HCT116 (cell line): ENCODE results near the gene TWNK. TPM values are rescaled to one million over a fixed set of nuclear protein-coding genes. Genes with fewer than 3 reads are reported as not detected.
A peak's percentile ranks its signal among the peaks of the same experiment; 100 is the strongest.

Source experiments
- ATAC-seq: fragments of 200-7000 bp; cut with Tn5 transposase; 2 replicates; pipeline ENCODE4 v1.9.1; 2020; ENCODE audit warnings: mild to moderate bottlenecking, moderate library complexity
- BruUV-seq: library from RNA; stranded (reverse); fragments of 400-500 nt; replicated peaks from 2 replicates; lab custom pipeline; 2021; lab: Mats Ljungman, UMichigan
- CTCF ChIA-PET: fragments of 300-600 bp; sonication (Branson Sonifier 250); formaldehyde crosslinking; loops from one replicate; lab custom pipeline; 2021; ENCODE audit warnings: antibody characterized with exemption; lab: Charles Lee
- POLR2A ChIA-PET: fragments of 300-600, 350-600 bp; sonication (Branson Sonifier 250); formaldehyde crosslinking; loops from one replicate; lab custom pipeline; 2021; ENCODE audit warnings: antibody characterized with exemption; lab: Charles Lee
- RAD21 ChIA-PET, 2 experiments: fragments of 300-600 bp; sonication (Branson Sonifier 250); formaldehyde crosslinking; loops; one replicate each; lab custom pipeline; 2023; ENCODE audit warnings: low total read pairs in 2 of 2; ENCODE audit not compliant: uncharacterized antibody in 2 of 2, unreplicated experiment in 2 of 2, low non-redundant PET in 1 of 2; lab: Charles Lee
- DNase-seq: peaks from one replicate; pipeline ENCODE4 v3.0.0-alpha.2; 2010; ENCODE audit warnings: low read depth, low spot score
- H2AFZ ChIP-seq: fragments of 200-600 bp; shearing (Covaris generic), sonication (generic); 2 replicates; pipeline ENCODE4 v1.6.1; 2017; ENCODE audit warnings: low read depth, mixed run types, mixed read lengths, antibody characterized with exemption, low read length; ENCODE audit not compliant: poor library complexity, severe bottlenecking
- H3K27ac ChIP-seq: 2 replicates; pipeline ENCODE4 v1.5.1; 2012; ENCODE audit warnings: low read depth, low read length
- H3K27me3 ChIP-seq: fragments of 200-600 bp; sonication (generic); 2 replicates; pipeline ENCODE4 v1.6.1; 2016; ENCODE audit warnings: mixed run types, low read length, mixed read lengths; ENCODE audit not compliant: insufficient read depth
- H3K36me3 ChIP-seq, 2 experiments: fragments of 200-500 bp in 1 of 2; fragments of 200-600 bp in 1 of 2; sonication (Bioruptor generic) in 1 of 2; sonication (generic) in 1 of 2; 2 replicates each; pipeline versions ENCODE4 v1.5.1 to v1.6.1; 2014 to 2016; ENCODE audit warnings: low read length in 2 of 2, inconsistent platforms in 1 of 2, mixed read lengths in 1 of 2, mixed run types in 1 of 2; ENCODE audit not compliant: insufficient read depth in 2 of 2, control insufficient read depth in 1 of 2
- H3K4me1 ChIP-seq, 2 experiments: fragments of 200-600 bp in 1 of 2; sonication (generic) in 1 of 2; 2 replicates each; pipeline versions ENCODE4 v1.5.1 to v1.6.1; 2012 to 2017; ENCODE audit warnings: low read length in 2 of 2, inconsistent platforms in 1 of 2, mild to moderate bottlenecking in 1 of 2, mixed read lengths in 1 of 2, mixed run types in 1 of 2, moderate library complexity in 1 of 2; ENCODE audit not compliant: insufficient read depth in 2 of 2, control insufficient read depth in 1 of 2
- H3K4me2 ChIP-seq: fragments of 200-600 bp; sonication (generic); 2 replicates; pipeline ENCODE4 v1.6.1; 2017; ENCODE audit warnings: mixed run types, low read length, mixed read lengths
- H3K4me3 ChIP-seq, 2 experiments: fragments of 200-600 bp in 1 of 2; sonication (generic) in 1 of 2; replicated peaks in 1 of 2; 2 replicates each; pipeline ENCODE4 v1.5.1; 2011 to 2016; ENCODE audit warnings: low read length in 2 of 2, control low read depth in 1 of 2, low read depth in 1 of 2, mild to moderate bottlenecking in 1 of 2, mixed read lengths in 1 of 2, mixed run types in 1 of 2
- H3K79me2 ChIP-seq: fragments of 200-600 bp; sonication (generic); 2 replicates; pipeline ENCODE4 v1.6.1; 2017; ENCODE audit warnings: mild to moderate bottlenecking, mixed run types, low read length, moderate library complexity, mixed read lengths; ENCODE audit not compliant: insufficient read depth
- H3K9ac ChIP-seq: fragments of 200-600 bp; sonication (generic); 2 replicates; pipeline ENCODE4 v1.6.1; 2016; ENCODE audit warnings: low read length, mixed read lengths
- H3K9me2 ChIP-seq: fragments of 200-600 bp; sonication (generic), shearing (Covaris generic); 2 replicates; pipeline ENCODE4 v1.6.1; 2017; ENCODE audit warnings: mixed run types, mild to moderate bottlenecking, moderate library complexity; ENCODE audit not compliant: insufficient read depth
- H3K9me3 ChIP-seq, 2 experiments: fragments of 200-500 bp in 1 of 2; fragments of 200-600 bp in 1 of 2; sonication (Bioruptor generic) in 1 of 2; sonication (generic) in 1 of 2; 2 replicates each; pipeline ENCODE4 v1.6.1; 2014 to 2017; ENCODE audit warnings: low read length in 2 of 2, mixed read lengths in 2 of 2, inconsistent platforms in 1 of 2, low read depth in 1 of 2, mild to moderate bottlenecking in 1 of 2, mixed run types in 1 of 2, moderate library complexity in 1 of 2; ENCODE audit not compliant: control insufficient read depth in 1 of 2, insufficient read depth in 1 of 2
- H4K20me1 ChIP-seq: fragments of 200-600 bp; sonication (generic), shearing (Covaris generic); 2 replicates; pipeline ENCODE4 v1.6.1; 2017; ENCODE audit warnings: mixed run types, mild to moderate bottlenecking, moderate library complexity; ENCODE audit not compliant: insufficient read depth
- EZH2phosphoT487 ChIP-seq: fragments of 200-600 bp; IDR thresholded peaks from 2 replicates; pipeline ENCODE4 v1.6.1; 2018; ENCODE audit warnings: antibody characterized with exemption, borderline replicate concordance
- POLR2AphosphoS5 ChIP-seq: IDR thresholded peaks from 2 replicates; pipeline ENCODE4 v1.6.1; 2011; ENCODE audit warnings: mild to moderate bottlenecking, low read depth, low read length, moderate library complexity
- SP1 ChIP-seq: IDR thresholded peaks from 2 replicates; pipeline ENCODE4 v1.6.1; 2012; ENCODE audit warnings: low read depth
- SRF ChIP-seq: IDR thresholded peaks from 2 replicates; pipeline ENCODE4 v1.6.1; 2012; ENCODE audit warnings: low read depth
- TCF7L2 ChIP-seq: IDR thresholded peaks from 2 replicates; pipeline ENCODE4 v1.7.0; 2011; ENCODE audit warnings: borderline replicate concordance, inconsistent platforms; ENCODE audit not compliant: insufficient read depth, insufficient read length; ENCODE audit errors: extremely low read depth
- intact Hi-C: fragments of 100-400 bp; cut with micrococcal nuclease; formaldehyde crosslinking; loops from 2 replicates; pipeline ENCODE4 v1.10.0; 2022
- total RNA-seq: library from RNA; stranded (reverse); gene quantifications from one replicate; pipeline ENCODE4 v1.2.1, GENCODE V29; 2021; ENCODE audit not compliant: unreplicated experiment
- TF ChIP-seq, protein P1 (sequence below): IDR thresholded peaks from 2 replicates; pipeline ENCODE4 v1.6.1; 2012; ENCODE audit warnings: low read depth

Gene TWNK
- total RNA-seq, 1 experiment from 2014 or later = 42.1 TPM

- no TSS peak for BruUV-seq
- POLR2A ChIA-PET = no interaction called here
- no peak overlapping the region for H3K4me3 ChIP-seq
- H3K9me2 ChIP-seq = no peaks in the 10 kb centered on the region
- TF ChIP-seq, protein P1, sequence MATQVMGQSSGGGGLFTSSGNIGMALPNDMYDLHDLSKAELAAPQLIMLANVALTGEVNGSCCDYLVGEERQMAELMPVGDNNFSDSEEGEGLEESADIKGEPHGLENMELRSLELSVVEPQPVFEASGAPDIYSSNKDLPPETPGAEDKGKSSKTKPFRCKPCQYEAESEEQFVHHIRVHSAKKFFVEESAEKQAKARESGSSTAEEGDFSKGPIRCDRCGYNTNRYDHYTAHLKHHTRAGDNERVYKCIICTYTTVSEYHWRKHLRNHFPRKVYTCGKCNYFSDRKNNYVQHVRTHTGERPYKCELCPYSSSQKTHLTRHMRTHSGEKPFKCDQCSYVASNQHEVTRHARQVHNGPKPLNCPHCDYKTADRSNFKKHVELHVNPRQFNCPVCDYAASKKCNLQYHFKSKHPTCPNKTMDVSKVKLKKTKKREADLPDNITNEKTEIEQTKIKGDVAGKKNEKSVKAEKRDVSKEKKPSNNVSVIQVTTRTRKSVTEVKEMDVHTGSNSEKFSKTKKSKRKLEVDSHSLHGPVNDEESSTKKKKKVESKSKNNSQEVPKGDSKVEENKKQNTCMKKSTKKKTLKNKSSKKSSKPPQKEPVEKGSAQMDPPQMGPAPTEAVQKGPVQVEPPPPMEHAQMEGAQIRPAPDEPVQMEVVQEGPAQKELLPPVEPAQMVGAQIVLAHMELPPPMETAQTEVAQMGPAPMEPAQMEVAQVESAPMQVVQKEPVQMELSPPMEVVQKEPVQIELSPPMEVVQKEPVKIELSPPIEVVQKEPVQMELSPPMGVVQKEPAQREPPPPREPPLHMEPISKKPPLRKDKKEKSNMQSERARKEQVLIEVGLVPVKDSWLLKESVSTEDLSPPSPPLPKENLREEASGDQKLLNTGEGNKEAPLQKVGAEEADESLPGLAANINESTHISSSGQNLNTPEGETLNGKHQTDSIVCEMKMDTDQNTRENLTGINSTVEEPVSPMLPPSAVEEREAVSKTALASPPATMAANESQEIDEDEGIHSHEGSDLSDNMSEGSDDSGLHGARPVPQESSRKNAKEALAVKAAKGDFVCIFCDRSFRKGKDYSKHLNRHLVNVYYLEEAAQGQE = no peak
- TF ChIP-seq SRF (no peak), SP1 (no peak), TCF7L2 (no peak)
- no peak for DNase-seq
- CTCF ChIA-PET = no interaction called here
- peaks cover 4 to 14% of the 10 kb centered on the region in 2 experiments; a peak in 3 of 4 replicates for H3K36me3 ChIP-seq
- no peaks in the 10 kb centered on the region for H4K20me1 ChIP-seq
- H3K4me1 ChIP-seq = peaks cover 3 to 8% of the 10 kb centered on the region in 2 experiments; a peak in 3 of 4 replicates
- ATAC-seq = no peak
- H3K9ac ChIP-seq = no peak overlapping the region
- H3K27me3 ChIP-seq = no peaks in the 10 kb centered on the region
- H3K9me3 ChIP-seq = no peaks in the 10 kb centered on the region
- no peak overlapping the region for H2AFZ ChIP-seq
- intact Hi-C loops = no loop called here
- H3K27ac ChIP-seq = no peak overlapping the region
- RAD21 ChIA-PET = no interaction called here
- H3K4me2 ChIP-seq = peak overlapping the region; percentile 19; the same call in 1 of the 2 replicates
- no peaks in the 10 kb centered on the region for H3K79me2 ChIP-seq
These were observed 10.4 kb upstream of the TWNK start for GRCh38 chr10:100976906-100977305.

- BruUV-seq = no TSS peak
- ATAC-seq = no peak
These were observed 9.9 kb upstream of the TWNK start for GRCh38 chr10:100977436-100977835.

More at GRCh38 chr10:100977436-100977835, 9.9 kb upstream of the TWNK start:
- H3K27me3 ChIP-seq = no peaks in the 10 kb centered on the region
- DNase-seq = no peak
- no peaks in the 10 kb centered on the region for H3K9me2 ChIP-seq
- H3K27ac ChIP-seq = no peak overlapping the region
- no peak overlapping the region for H3K4me2 ChIP-seq
- no peak overlapping the region for H3K9ac ChIP-seq
- CTCF ChIA-PET = no interaction called here
- H3K79me2 ChIP-seq = no peaks in the 10 kb centered on the region
- RAD21 ChIA-PET = no interaction called here
- intact Hi-C loops = no loop called here
- H3K36me3 ChIP-seq = peaks cover 4 to 14% of the 10 kb centered on the region in 2 experiments; a peak in 3 of 4 replicates
- H3K4me3 ChIP-seq = no peak overlapping the region
- no peak for TF ChIP-seq EZH2phosphoT487
- no peak; the same call in 1 of the 2 replicates for TF ChIP-seq POLR2AphosphoS5
- no peak overlapping the region for H2AFZ ChIP-seq
- POLR2A ChIA-PET = no interaction called here
- H4K20me1 ChIP-seq = no peaks in the 10 kb centered on the region
- H3K9me3 ChIP-seq = no peaks in the 10 kb centered on the region
- H3K4me1 ChIP-seq = peaks cover 3 to 8% of the 10 kb centered on the region in 2 experiments; a peak in 3 of 4 replicates
